ENCODE data around the gene ATP11B.

DNA sequence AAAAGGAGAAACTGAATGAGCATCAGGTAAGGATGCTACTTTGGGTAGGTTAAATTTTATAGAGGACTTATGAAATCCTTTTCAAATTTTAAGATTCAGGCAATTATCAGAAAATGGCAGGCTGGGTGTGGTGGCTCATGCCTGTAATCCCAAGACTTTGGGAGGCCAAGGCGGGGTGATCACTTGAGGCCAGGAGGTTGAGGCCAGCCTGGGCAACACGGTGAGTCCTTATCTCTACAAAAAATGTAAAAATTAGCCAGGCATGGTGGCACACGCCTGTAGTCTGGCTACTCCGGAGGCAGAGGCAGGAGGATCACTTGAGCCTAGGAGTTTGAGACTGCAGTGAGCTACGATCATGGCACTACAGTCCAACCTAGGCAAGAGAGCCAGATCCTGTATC, 163.9 kb downstream of the ATP11B start:
- TF ChIP-seq, protein P1, sequence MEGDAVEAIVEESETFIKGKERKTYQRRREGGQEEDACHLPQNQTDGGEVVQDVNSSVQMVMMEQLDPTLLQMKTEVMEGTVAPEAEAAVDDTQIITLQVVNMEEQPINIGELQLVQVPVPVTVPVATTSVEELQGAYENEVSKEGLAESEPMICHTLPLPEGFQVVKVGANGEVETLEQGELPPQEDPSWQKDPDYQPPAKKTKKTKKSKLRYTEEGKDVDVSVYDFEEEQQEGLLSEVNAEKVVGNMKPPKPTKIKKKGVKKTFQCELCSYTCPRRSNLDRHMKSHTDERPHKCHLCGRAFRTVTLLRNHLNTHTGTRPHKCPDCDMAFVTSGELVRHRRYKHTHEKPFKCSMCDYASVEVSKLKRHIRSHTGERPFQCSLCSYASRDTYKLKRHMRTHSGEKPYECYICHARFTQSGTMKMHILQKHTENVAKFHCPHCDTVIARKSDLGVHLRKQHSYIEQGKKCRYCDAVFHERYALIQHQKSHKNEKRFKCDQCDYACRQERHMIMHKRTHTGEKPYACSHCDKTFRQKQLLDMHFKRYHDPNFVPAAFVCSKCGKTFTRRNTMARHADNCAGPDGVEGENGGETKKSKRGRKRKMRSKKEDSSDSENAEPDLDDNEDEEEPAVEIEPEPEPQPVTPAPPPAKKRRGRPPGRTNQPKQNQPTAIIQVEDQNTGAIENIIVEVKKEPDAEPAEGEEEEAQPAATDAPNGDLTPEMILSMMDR (IDR thresholded peaks at IDR 0.05) = no peak
- TF ChIP-seq EZH2 (IDR thresholded peaks at IDR 0.05) (no peak), EZH2phosphoT487 (IDR thresholded peaks at IDR 0.05) (no peak)
